ENCODE measurements around the gene UBTF. TPM values are rescaled to one million over a fixed set of nuclear protein-coding genes. Genes with fewer than 3 reads are reported as not detected.

The UBTF gene
- 10 to 100 TPM; 22.3 to 35.9 (median 32.0) TPM for total RNA-seq
- long read RNA-seq, full-length matches to known transcripts, result 1 of 7 reads
- long read RNA-seq, partial matches to known transcripts, result 1 of 7 reads
- long read RNA-seq, other reads (novel, unspliced or antisense), result 5 of 7 reads

- peaks cover 0 to 33% (median 15%) of the 10 kb centered on the region in 4 donors for H3K4me1 ChIP-seq
- peaks cover 8 to 25% (median 15%) of the 10 kb centered on the region in 4 donors for H3K36me3 ChIP-seq
- no peaks in the 10 kb centered on the region for H3K27me3 ChIP-seq
- no peak for TF ChIP-seq POLR2A (IDR thresholded peaks at IDR 0.05)
- no peak for TF ChIP-seq CTCF (IDR thresholded peaks at IDR 0.05)
- H3K27ac ChIP-seq, result peak within 1 kb of the TSS; percentile 87 to 97 (median 96)
- intact Hi-C loops (cut with DNase I), result loop anchor here in 1 of 2 donors (10.0 kb wide), 1 partner anchor 135 kb away; no protein-coding TSS in a partner anchor
- H3K4me3 ChIP-seq, result peak within 1 kb of the TSS; percentile 82 to 97 (median 93)
- H3K9me3 ChIP-seq, result no peaks in the 10 kb centered on the region
- 0% methylated on average over 15 of the region's 76 CpGs for WGBS (ENCODE audit: insufficient coverage, low coverage, low lambda C conversion rate, missing lambda C conversion rate)
- peak; percentile 73 to 74 (median 73) for DNase-seq
- peak; percentile 0 to 9 (median 0) for ATAC-seq
Observed at GRCh38 chr17:44219616-44220212, at the start of gene UBTF. Gene UBTF, minus strand, starts transcription at chr17:44219675. Its CDS starts 1,446 bp downstream, at chr17:44218229.

- TF ChIP-seq POLR2A (IDR thresholded peaks at IDR 0.05) (no peak), CTCF (IDR thresholded peaks at IDR 0.05) (no peak)
- no peak for ATAC-seq
- H3K4me3 ChIP-seq, result no peak overlapping the region
Observed at GRCh38 chr17:44268709-44269534, 49.4 kb upstream of the UBTF start.

GRCh38 chr17:44267818-44268490, 48.5 kb upstream of the UBTF start, which contains the start of gene SLC4A1:
Gene SLC4A1, minus strand, starts transcription at chr17:44268135. Its CDS starts 5,269 bp downstream, at chr17:44262866.
- TF ChIP-seq POLR2A (IDR thresholded peaks at IDR 0.05), result no peak
- no peak for TF ChIP-seq CTCF (IDR thresholded peaks at IDR 0.05)
- 72% methylated on average over 3 of the region's 14 CpGs for WGBS (ENCODE audit: insufficient coverage, low coverage, low lambda C conversion rate, missing lambda C conversion rate)
- H3K4me1 ChIP-seq, result no peaks in the 10 kb centered on the region
- DNase-seq (peak in 1 of 3 donors; percentile 40), ATAC-seq (peak in 1 of 4 donors; percentile 25)
- no peak within 1 kb of the TSS for H3K27ac ChIP-seq
- H3K4me3 ChIP-seq, result no peak within 1 kb of the TSS
- H3K9me3 ChIP-seq, result no peaks in the 10 kb centered on the region
- no peaks in the 10 kb centered on the region for H3K27me3 ChIP-seq
- intact Hi-C loops (cut with DNase I), result no loop called here
- H3K36me3 ChIP-seq, result no peaks in the 10 kb centered on the region

More at GRCh38 chr17:44268709-44269534, 49.4 kb upstream of the UBTF start:
- no peaks in the 10 kb centered on the region for H3K36me3 ChIP-seq
- intact Hi-C loops (cut with DNase I), result no loop called here
- H3K27me3 ChIP-seq, result no peaks in the 10 kb centered on the region
- no peaks in the 10 kb centered on the region for H3K4me1 ChIP-seq
- 75% methylated on average over 4 of the region's 11 CpGs for WGBS (ENCODE audit: insufficient coverage, low coverage, low lambda C conversion rate, missing lambda C conversion rate)
- H3K27ac ChIP-seq, result no peak overlapping the region
- H3K9me3 ChIP-seq, result no peaks in the 10 kb centered on the region
- DNase-seq, result no peak

GRCh38 chr17:44267165-44267455, 47.6 kb upstream of the UBTF start:
- no peak for ATAC-seq
- Histone ChIP-seq H3K27ac (no peak overlapping the region), H3K27me3 (no peaks in the 10 kb centered on the region), H3K4me3 (no peak overlapping the region), H3K9me3 (no peaks in the 10 kb centered on the region), H3K4me1 (no peaks in the 10 kb centered on the region), H3K36me3 (no peaks in the 10 kb centered on the region)
- WGBS (ENCODE audit: insufficient coverage, low coverage, low lambda C conversion rate, missing lambda C conversion rate), result 86% methylated on average over 4 of the region's 5 CpGs
- TF ChIP-seq POLR2A (IDR thresholded peaks at IDR 0.05) (no peak), CTCF (IDR thresholded peaks at IDR 0.05) (no peak)
- intact Hi-C loops (cut with DNase I), result no loop called here
- no peak for DNase-seq
